Prostate gland (tissue), 2 donors: ENCODE data around the gene ADGRF5. TPM values are rescaled to one million over a fixed set of nuclear protein-coding genes. Genes with fewer than 3 reads are reported as not detected.

Experiments
- DNase-seq: peaks from one replicate; pipeline ENCODE4 v3.0.0-alpha.2; 2019; ENCODE audit warnings: low spot score
- H3K27ac ChIP-seq, 2 donors: fragments of 200-600 bp; sonication (generic); 2 replicates each; pipeline ENCODE4 v1.5.1; 2017 to 2019
- H3K27me3 ChIP-seq: fragments of 200-600 bp; sonication (generic); replicated peaks from 2 replicates; pipeline ENCODE4 v1.5.1; 2019; ENCODE audit not compliant: insufficient read depth
- H3K36me3 ChIP-seq, 2 donors: fragments of 200-600 bp; sonication (generic); 1 replicate in 1 of 2; 2 replicates in 1 of 2; pipeline versions ENCODE4 v1.5.1 to v1.8.1; 2017 to 2019
- H3K4me1 ChIP-seq: fragments of 200-600 bp; sonication (generic); replicated peaks from 2 replicates; pipeline ENCODE4 v1.5.1; 2019
- H3K4me3 ChIP-seq, 2 donors: fragments of 200-600 bp; sonication (generic); 2 replicates each; pipeline ENCODE4 v1.5.1; 2017 to 2019
- H3K9me3 ChIP-seq: fragments of 200-600 bp; sonication (generic); 2 replicates; pipeline ENCODE4 v1.5.1; 2017
- CTCF ChIP-seq, 4 experiments: fragments of 200-600 bp in 2 of 4; fragments of 450-650 bp in 2 of 4; sonication (generic) in 2 of 4; IDR thresholded peaks; 1 replicate in 3 of 4; 2 replicates in 1 of 4; pipeline ENCODE4 v1.5.1; 2016 to 2019; ENCODE audit warnings: antibody characterized with exemption in 4 of 4, mild to moderate bottlenecking in 2 of 4, moderate library complexity in 2 of 4
- POLR2A ChIP-seq: fragments of 450-650 bp; IDR thresholded peaks from one replicate; pipeline ENCODE4 v1.6.1; 2016; ENCODE audit warnings: antibody characterized with exemption, mild to moderate bottlenecking
- POLR2AphosphoS5 ChIP-seq: sonication (generic); formaldehyde crosslinking; IDR thresholded peaks from one replicate; pipeline ENCODE4 v1.6.1; 2017; ENCODE audit warnings: antibody characterized with exemption
- WGBS: methylation state at CpG from one replicate; pipeline ENCODE4 v1.1.5; 2018; 5-methylcytosine and 5-hydroxymethylcytosine counted together
- intact Hi-C: fragments of 100-400 bp; cut with DNase I; formaldehyde crosslinking; loops from one replicate; pipeline ENCODE4 v1.14.2; 2022
- total RNA-seq, 2 donors: library from RNA; depleted of rRNA; stranded (reverse); fragments of >200 nt; gene quantifications; one replicate each; pipeline ENCODE4 v1.1.0, GENCODE V29; 2016

ADGRF5 gene
- total RNA-seq, 2 donors from 2014 or later = 4.7 to 16.1 TPM

DNA sequence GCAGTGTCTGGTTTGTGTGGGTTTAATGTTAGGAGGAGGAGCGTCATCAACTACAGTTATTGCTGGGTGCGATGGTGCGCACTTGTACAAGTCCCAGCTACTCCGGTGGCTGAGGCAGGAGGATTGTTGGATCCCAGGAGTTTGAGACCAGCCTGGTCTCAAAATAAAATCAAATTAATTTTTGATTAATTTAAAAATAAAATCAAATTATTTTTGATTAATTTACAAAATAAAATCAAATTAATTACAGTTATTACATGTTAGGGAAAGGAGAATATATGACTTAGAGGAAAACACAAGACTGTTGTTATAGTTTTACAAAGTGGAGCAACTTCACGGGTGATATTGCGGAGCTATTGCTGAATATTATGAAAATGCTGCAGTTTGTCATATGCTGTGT is 34.7 kb upstream of the ADGRF5 start:
- no peaks in the 10 kb centered on the region for H3K27me3 ChIP-seq
- TF ChIP-seq CTCF (IDR thresholded peaks at IDR 0.05) = no peak
- TF ChIP-seq POLR2A = no peak
- no peak for TF ChIP-seq POLR2AphosphoS5
- H3K4me3 ChIP-seq = no peak overlapping the region
- DNase-seq = no peak
- no peaks in the 10 kb centered on the region for H3K36me3 ChIP-seq
- no peaks in the 10 kb centered on the region for H3K4me1 ChIP-seq
- H3K9me3 ChIP-seq = no peaks in the 10 kb centered on the region
- no peak overlapping the region for H3K27ac ChIP-seq
- intact Hi-C loops = no loop called here
- 98% methylated on average over 6 of the region's 6 CpGs for WGBS

DNA sequence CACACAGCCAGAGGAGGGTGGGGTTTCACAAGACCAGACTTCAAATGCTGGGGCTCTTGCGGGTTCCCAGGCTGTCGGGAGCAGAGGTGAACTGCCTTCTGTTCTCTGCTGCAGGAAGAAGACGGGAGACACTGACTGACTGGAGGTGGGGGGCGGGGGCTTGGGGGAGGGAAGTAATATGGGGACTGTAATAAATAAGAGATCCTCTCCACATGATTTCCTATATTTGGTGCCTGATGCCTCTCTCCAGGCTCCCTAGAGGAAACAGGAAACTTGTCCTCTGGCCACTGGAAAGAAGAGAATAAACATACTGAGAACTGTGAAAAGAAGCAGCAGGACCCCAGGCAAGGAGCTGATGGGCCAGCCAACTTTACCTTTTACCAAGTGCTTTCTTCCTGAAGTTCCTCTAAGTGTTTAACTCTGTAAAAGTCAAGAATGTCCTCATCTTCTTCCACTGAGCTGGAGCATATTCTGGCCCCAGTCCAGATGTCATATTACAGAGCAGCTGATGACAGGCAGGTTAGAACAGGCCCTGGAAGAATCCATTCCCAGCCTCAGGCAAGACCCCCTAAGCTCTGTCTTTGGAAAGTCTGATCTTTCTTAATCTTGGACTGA is 33.2 kb upstream of the ADGRF5 start:
- WGBS = 59% methylated on average over 4 of the region's 4 CpGs
- Histone ChIP-seq H3K36me3 (no peaks in the 10 kb centered on the region), H3K4me1 (no peaks in the 10 kb centered on the region), H3K27ac (no peak overlapping the region), H3K9me3 (no peaks in the 10 kb centered on the region), H3K27me3 (no peaks in the 10 kb centered on the region), H3K4me3 (no peak overlapping the region)
- DNase-seq = no peak
- intact Hi-C loops = no loop called here
- TF ChIP-seq POLR2A (no peak), POLR2AphosphoS5 (no peak), CTCF (IDR thresholded peaks at IDR 0.05) (no peak)

DNA sequence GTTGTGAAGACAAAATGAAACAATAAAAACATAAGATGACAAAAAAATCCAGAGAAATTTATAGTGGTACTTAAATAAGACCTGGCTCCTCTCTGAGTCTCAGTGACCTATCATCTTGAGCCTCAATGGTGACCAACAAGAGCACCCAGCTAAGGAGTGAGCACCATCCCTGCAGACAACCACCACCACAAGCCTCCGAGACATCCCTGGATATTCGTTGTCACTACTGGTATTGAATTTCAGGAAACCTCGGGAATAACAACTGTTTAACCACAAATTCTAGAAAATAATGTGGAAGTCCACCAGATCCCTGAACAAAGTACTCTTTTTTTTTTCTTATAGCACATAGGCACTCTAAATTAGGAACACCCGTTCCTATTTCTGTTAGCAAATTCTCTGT is 32.2 kb upstream of the ADGRF5 start:
- H3K4me3 ChIP-seq = no peak overlapping the region
- no peaks in the 10 kb centered on the region for H3K9me3 ChIP-seq
- 84% methylated on average over 4 of the region's 4 CpGs for WGBS
- no peak overlapping the region for H3K27ac ChIP-seq
- no peaks in the 10 kb centered on the region for H3K27me3 ChIP-seq
- no peak for TF ChIP-seq POLR2AphosphoS5
- no peak for TF ChIP-seq POLR2A
- TF ChIP-seq CTCF (IDR thresholded peaks at IDR 0.05) = no peak
- intact Hi-C loops = no loop called here
- H3K4me1 ChIP-seq = no peaks in the 10 kb centered on the region
- no peaks in the 10 kb centered on the region for H3K36me3 ChIP-seq
- DNase-seq = no peak

DNA sequence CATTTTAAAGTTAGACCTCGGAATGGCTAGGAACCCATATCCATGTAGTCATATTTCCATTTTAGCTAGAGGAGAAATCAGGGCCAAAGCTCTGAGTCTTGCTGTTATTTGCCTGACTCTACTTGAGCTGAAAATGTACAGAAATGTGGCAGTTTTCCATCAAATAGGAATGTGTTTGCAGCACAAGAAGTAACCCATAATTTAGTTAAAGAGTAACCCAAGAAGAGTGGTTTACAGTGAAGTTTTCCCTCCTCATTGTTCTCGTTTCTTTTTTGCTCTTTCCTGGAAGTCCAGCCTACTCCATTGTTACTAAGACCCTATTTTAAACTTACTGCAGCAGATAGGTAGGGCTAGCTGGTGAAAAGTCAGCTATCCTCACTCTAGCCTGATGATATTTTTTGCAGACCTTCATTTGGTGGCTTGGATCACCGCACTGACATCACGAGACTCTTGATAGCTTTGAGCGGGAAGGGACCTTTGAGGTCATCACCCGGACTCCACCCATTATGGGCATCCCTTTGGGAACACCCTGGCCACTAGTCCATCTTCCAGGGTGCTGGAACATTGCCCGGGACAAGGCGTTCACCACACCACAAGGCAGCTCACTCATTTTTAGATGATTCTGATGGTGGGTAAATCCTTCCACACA is 28.0 kb upstream of the ADGRF5 start:
- TF ChIP-seq CTCF (IDR thresholded peaks at IDR 0.05) = no peak
- TF ChIP-seq POLR2A = no peak
- TF ChIP-seq POLR2AphosphoS5 = no peak
- Histone ChIP-seq H3K4me1 (peaks cover 4% of the 10 kb centered on the region), H3K36me3 (no peaks in the 10 kb centered on the region), H3K27ac (no peak overlapping the region), H3K9me3 (no peaks in the 10 kb centered on the region), H3K4me3 (no peak overlapping the region), H3K27me3 (no peaks in the 10 kb centered on the region)
- no peak for DNase-seq
- WGBS = 69% methylated on average over 8 of the region's 8 CpGs
- intact Hi-C loops = no loop called here

DNA sequence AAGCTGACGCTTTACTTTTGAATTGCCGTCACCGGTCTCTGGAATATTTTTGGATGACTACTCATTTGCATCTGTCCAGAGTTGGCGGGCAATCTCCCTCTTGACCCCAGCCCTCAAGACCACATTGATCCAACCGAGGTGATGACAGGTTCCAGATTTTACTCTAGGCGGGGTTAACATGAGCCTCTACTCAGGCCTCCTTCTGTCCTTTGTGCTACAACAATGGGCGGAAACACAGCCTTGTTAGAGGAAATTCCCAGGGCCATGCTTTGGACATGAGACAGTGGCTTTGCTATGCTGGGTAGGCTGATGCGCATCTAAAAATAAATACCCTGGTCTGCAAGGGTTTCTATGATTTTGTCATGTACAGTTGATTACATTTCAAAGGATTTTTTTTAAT is 27.0 kb upstream of the ADGRF5 start:
- WGBS = 82% methylated on average over 8 of the region's 8 CpGs
- intact Hi-C loops = no loop called here
- Histone ChIP-seq H3K36me3 (no peaks in the 10 kb centered on the region), H3K9me3 (no peaks in the 10 kb centered on the region), H3K4me3 (no peak overlapping the region), H3K27me3 (no peaks in the 10 kb centered on the region), H3K4me1 (peaks cover 4% of the 10 kb centered on the region), H3K27ac (no peak overlapping the region)
- TF ChIP-seq CTCF (IDR thresholded peaks at IDR 0.05) = no peak
- no peak for TF ChIP-seq POLR2A
- no peak for TF ChIP-seq POLR2AphosphoS5
- DNase-seq = no peak
